A549 (cell line): Measurements from ENCODE around the gene UVSSA. TPM values are rescaled to one million over a fixed set of nuclear protein-coding genes. Genes with fewer than 3 reads are reported as not detected.

ENCODE experiments used
- ATAC-seq, 2 experiments: fragments of 200-7000 bp in 1 of 2; fragments of >200 bp in 1 of 2; cut with Nextera tagmentation in 1 of 2; cut with Tn5 transposase in 1 of 2; 3 replicates each; pipeline versions ENCODE4 v1.8.0 to v1.9.1; 2018 to 2020; ENCODE audit warnings: mild to moderate bottlenecking in 1 of 2, moderate library complexity in 1 of 2
- CTCF ChIA-PET: fragments of 300-600 bp; sonication (Branson Sonifier 250); formaldehyde crosslinking; extraction: SDS; loops from one replicate; lab custom pipeline; 2021; ENCODE audit warnings: antibody characterized with exemption, inconsistent platforms; lab: Yijun Ruan, JAX
- POLR2A ChIA-PET: fragments of 350-600 bp; formaldehyde crosslinking; extraction: SDS; loops from one replicate; lab custom pipeline; 2021; ENCODE audit warnings: antibody characterized with exemption, inconsistent platforms; lab: Yijun Ruan, JAX
- DNase-seq, 2 experiments: peaks; one replicate each; pipeline versions ENCODE4 v3.0.0 to v3.0.0-alpha.2; 2011 to 2016; ENCODE audit warnings: low read depth in 1 of 2, low spot score in 1 of 2
- FAIRE-seq: peaks from 2 replicates; lab custom pipeline; 2011; peaks lifted over from hg19 to GRCh38; lab: Jason Lieb, UNC
- H3K27ac ChIP-seq, 2 experiments: fragments of >200 bp; sonication (Bioruptor Twin); formaldehyde crosslinking; 3 replicates each; pipeline ENCODE4 v1.5.1; 2016 to 2017
- H3K4me1 ChIP-seq: fragments of >200 bp; sonication (Bioruptor Twin); formaldehyde crosslinking; 3 replicates; pipeline ENCODE4 v1.6.1; 2016
- H3K4me2 ChIP-seq: fragments of >200 bp; sonication (Bioruptor Twin); formaldehyde crosslinking; 3 replicates; pipeline ENCODE4 v1.6.1; 2016
- H3K4me3 ChIP-seq: fragments of >200 bp; sonication (Bioruptor Twin); formaldehyde crosslinking; 3 replicates; pipeline ENCODE4 v1.5.1; 2016
- H3K9me3 ChIP-seq: fragments of >200 bp; sonication (Bioruptor Twin); formaldehyde crosslinking; 3 replicates; pipeline ENCODE4 v1.6.1; 2016
- CBX2 ChIP-seq: fragments of 200-600 bp; sonication (generic); IDR thresholded peaks from 2 replicates; pipeline ENCODE4 v1.6.1; 2016; ENCODE audit warnings: low read depth, mild to moderate bottlenecking, borderline replicate concordance
- EHMT2 ChIP-seq: fragments of 200-600 bp; sonication (generic); IDR thresholded peaks from 2 replicates; pipeline ENCODE4 v1.6.1; 2016; ENCODE audit warnings: antibody characterized with exemption, low read depth, mild to moderate bottlenecking, moderate library complexity
- FOXS1 ChIP-seq: fragments of 250-450 bp; sonication (Bioruptor Pico); IDR thresholded peaks from 2 replicates; pipeline ENCODE4 v1.5.0; 2020; ENCODE audit warnings: mild to moderate bottlenecking, moderate library complexity
- GATA3 ChIP-seq: IDR thresholded peaks from 2 replicates; pipeline ENCODE4 v1.6.1; 2012; ENCODE audit warnings: borderline replicate concordance
- HDAC2 ChIP-seq: fragments of 200-600 bp; sonication (generic); IDR thresholded peaks from 2 replicates; pipeline ENCODE4 v1.6.1; 2016
- HEYL ChIP-seq: fragments of 250-450 bp; sonication (Bioruptor Pico); IDR thresholded peaks from 2 replicates; pipeline ENCODE4 v1.8.0; 2021; ENCODE audit warnings: mild to moderate bottlenecking, moderate library complexity
- KDM5A ChIP-seq: fragments of 200-600 bp; sonication (generic); IDR thresholded peaks from 2 replicates; pipeline ENCODE4 v1.6.1; 2016; ENCODE audit warnings: antibody characterized with exemption, mild to moderate bottlenecking
- NFE2L2 ChIP-seq: fragments of 150-350 bp; conservative IDR thresholded peaks from 2 replicates; pipeline ENCODE4 v1.6.1; 2014; ENCODE audit warnings: low read length
- NPAS2 ChIP-seq: fragments of 250-450 bp; sonication (Bioruptor Pico); IDR thresholded peaks from 2 replicates; pipeline ENCODE4 v1.8.0; 2022; ENCODE audit warnings: mild to moderate bottlenecking, moderate library complexity, borderline replicate concordance
- RCOR1 ChIP-seq: fragments of 150-350 bp; IDR thresholded peaks from 2 replicates; pipeline ENCODE4 v1.6.1; 2014; ENCODE audit warnings: antibody characterized with exemption, low read length, low read depth
- ZNF302 ChIP-seq: fragments of 250-450 bp; sonication (Bioruptor Pico); IDR thresholded peaks from 2 replicates; pipeline ENCODE4 v1.9.0; 2021; ENCODE audit warnings: inconsistent platforms, mild to moderate bottlenecking, moderate library complexity
- WGBS: methylation state at CpG from one replicate; pipeline ENCODE4 v1.1.6; 2017; ENCODE audit errors: missing lambda C conversion rate; 5-methylcytosine and 5-hydroxymethylcytosine counted together
- polyA plus RNA-seq, 4 experiments: library from polyadenylated mRNA; depleted of rRNA in 3 of 4; stranded (reverse); fragments of >200 nt; fragmentation: RNase III in 1 of 4; extraction: RNeasy Plus Mini Kit Qiagen cat#74134 plus additional on column Dnase treatment in 1 of 4; gene quantifications; 2 replicates in 3 of 4; 3 replicates in 1 of 4; pipeline ENCODE4 v1.2.3, GENCODE V29; 2011 to 2017
- TF ChIP-seq, protein P1 (sequence below): IDR thresholded peaks from 2 replicates; pipeline ENCODE4 v1.6.1; 2012
- TF ChIP-seq, protein P2 (sequence below): fragments of 250-450 bp; sonication (Bioruptor Pico); IDR thresholded peaks from 2 replicates; pipeline ENCODE4 v1.5.0; 2020; ENCODE audit warnings: low read depth, mild to moderate bottlenecking, moderate library complexity
- TF ChIP-seq, protein P3 (sequence below): fragments of >200 bp; sonication (Bioruptor Twin); formaldehyde crosslinking; IDR thresholded peaks from 3 replicates; pipeline ENCODE4 v1.6.1; 2016
- TF ChIP-seq, protein P4 (sequence below): IDR thresholded peaks from 2 replicates; pipeline ENCODE4 v1.6.1; 2012; ENCODE audit warnings: low read depth, borderline replicate concordance
- TF ChIP-seq, protein P5 (sequence below): fragments of >200 bp; sonication (Bioruptor Twin); formaldehyde crosslinking; IDR thresholded peaks from 2 replicates; pipeline ENCODE4 v1.6.1; 2016
- TF ChIP-seq, protein P6 (sequence below): IDR thresholded peaks from 2 replicates; pipeline ENCODE4 v1.6.1; 2012

UVSSA gene
- polyA plus RNA-seq, 2 of the 4 experiments (the other 2 are of a cell fraction): 4.5 to 6.9 TPM

DNA sequence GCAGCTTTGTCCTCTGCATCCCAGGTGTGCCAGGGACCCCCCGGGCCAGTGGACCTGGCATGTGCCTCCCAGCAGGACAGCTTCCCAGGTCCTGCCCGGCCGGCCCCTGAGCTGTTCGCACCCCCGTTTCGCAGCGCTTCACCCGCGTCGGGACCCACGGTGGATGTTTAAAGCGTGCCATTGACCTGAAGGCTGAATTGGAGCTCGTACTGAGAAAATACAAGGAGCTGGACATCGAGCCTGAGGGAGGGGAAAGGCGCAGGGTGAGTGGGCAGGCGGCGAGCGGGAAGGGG lies 7.9 kb downstream of the UVSSA start:
- Histone ChIP-seq H3K4me2 (no peak overlapping the region), H3K4me1 (0 out of 3 replicates have a peak, but pooled peaks cover 3% of the 10 kb centered on the region), H3K9me3 (no peaks in the 10 kb centered on the region), H3K27ac (no peak overlapping the region), H3K4me3 (no peak overlapping the region)
- TF ChIP-seq HDAC2 (no peak), NFE2L2 (no peak), EHMT2 (no peak), GATA3 (no peak), RCOR1 (no peak), HEYL (CRISPR knock-in tag) (no peak)
- TF ChIP-seq, protein P1, sequence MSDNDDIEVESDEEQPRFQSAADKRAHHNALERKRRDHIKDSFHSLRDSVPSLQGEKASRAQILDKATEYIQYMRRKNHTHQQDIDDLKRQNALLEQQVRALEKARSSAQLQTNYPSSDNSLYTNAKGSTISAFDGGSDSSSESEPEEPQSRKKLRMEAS: no peak
- TF ChIP-seq, protein P2, sequence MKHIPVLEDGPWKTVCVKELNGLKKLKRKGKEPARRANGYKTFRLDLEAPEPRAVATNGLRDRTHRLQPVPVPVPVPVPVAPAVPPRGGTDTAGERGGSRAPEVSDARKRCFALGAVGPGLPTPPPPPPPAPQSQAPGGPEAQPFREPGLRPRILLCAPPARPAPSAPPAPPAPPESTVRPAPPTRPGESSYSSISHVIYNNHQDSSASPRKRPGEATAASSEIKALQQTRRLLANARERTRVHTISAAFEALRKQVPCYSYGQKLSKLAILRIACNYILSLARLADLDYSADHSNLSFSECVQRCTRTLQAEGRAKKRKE (CRISPR knock-in tag): no peak
- TF ChIP-seq, protein P3, sequence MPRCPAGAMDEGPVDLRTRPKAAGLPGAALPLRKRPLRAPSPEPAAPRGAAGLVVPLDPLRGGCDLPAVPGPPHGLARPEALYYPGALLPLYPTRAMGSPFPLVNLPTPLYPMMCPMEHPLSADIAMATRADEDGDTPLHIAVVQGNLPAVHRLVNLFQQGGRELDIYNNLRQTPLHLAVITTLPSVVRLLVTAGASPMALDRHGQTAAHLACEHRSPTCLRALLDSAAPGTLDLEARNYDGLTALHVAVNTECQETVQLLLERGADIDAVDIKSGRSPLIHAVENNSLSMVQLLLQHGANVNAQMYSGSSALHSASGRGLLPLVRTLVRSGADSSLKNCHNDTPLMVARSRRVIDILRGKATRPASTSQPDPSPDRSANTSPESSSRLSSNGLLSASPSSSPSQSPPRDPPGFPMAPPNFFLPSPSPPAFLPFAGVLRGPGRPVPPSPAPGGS: no peak
- TF ChIP-seq, protein P4, sequence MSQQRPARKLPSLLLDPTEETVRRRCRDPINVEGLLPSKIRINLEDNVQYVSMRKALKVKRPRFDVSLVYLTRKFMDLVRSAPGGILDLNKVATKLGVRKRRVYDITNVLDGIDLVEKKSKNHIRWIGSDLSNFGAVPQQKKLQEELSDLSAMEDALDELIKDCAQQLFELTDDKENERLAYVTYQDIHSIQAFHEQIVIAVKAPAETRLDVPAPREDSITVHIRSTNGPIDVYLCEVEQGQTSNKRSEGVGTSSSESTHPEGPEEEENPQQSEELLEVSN: no peak
- ChIA-PET CTCF (interaction anchor here (0.6 to 5.0 kb wide), 11 partner anchors 10 to 525 kb away, joined by 3 to 29 read pairs (median 5); no protein-coding TSS in a partner anchor), POLR2A (no interaction called here)
- DNase-seq (no peak), ATAC-seq (no peak), FAIRE-seq (no peak)
- 94% methylated on average over 8 of the region's 18 CpGs for WGBS

DNA sequence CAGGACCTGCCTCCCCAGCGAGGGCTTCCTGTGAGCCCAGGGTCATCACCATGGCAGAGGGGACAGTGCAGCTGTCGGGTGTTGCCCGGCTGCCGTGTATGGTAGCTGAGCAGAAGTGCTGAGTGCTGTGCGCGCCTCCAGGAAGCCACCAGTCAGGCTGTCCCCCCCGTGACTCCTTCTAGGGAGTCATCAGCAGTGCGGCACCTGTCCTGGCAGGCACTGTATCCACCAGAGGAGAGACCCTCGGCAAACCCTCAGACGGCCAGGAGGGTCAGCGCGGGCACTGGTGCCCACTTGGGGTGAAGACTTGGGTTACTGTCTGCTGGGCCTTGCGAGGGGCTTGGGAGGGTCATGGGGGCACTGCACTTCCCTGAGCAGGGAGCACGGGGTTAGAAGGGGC lies 8.4 kb downstream of the UVSSA start:
- Histone ChIP-seq H3K27ac (no peak overlapping the region), H3K4me2 (no peak overlapping the region), H3K4me1 (0 out of 3 replicates have a peak, but pooled peaks cover 3% of the 10 kb centered on the region), H3K4me3 (no peak overlapping the region), H3K9me3 (no peaks in the 10 kb centered on the region)
- CTCF ChIA-PET: interaction anchor here (0.6 to 5.0 kb wide), 23 partner anchors 8 to 525 kb away, joined by 3 to 29 read pairs (median 4); partner anchors contain the start of gene UVSSA
- POLR2A ChIA-PET: no interaction called here
- TF ChIP-seq KDM5A (no peak), ZNF302 (CRISPR knock-in tag) (no peak), FOXS1 (CRISPR knock-in tag) (no peak), GATA3 (no peak), NPAS2 (CRISPR knock-in tag) (no peak), CBX2 (no peak)
- TF ChIP-seq, protein P5, sequence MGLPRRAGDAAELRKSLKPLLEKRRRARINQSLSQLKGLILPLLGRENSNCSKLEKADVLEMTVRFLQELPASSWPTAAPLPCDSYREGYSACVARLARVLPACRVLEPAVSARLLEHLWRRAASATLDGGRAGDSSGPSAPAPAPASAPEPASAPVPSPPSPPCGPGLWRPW: no peak
- TF ChIP-seq, protein P6, sequence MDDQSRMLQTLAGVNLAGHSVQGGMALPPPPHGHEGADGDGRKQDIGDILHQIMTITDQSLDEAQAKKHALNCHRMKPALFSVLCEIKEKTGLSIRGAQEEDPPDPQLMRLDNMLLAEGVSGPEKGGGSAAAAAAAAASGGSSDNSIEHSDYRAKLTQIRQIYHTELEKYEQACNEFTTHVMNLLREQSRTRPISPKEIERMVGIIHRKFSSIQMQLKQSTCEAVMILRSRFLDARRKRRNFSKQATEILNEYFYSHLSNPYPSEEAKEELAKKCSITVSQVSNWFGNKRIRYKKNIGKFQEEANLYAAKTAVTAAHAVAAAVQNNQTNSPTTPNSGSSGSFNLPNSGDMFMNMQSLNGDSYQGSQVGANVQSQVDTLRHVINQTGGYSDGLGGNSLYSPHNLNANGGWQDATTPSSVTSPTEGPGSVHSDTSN: no peak
- TF ChIP-seq, protein P1: no peak
- 92% methylated on average over 4 of the region's 14 CpGs for WGBS
- DNase-seq (no peak), FAIRE-seq (no peak), ATAC-seq (no peak)
